ENCODE results near the gene ELN.

The ELN gene

DNA sequence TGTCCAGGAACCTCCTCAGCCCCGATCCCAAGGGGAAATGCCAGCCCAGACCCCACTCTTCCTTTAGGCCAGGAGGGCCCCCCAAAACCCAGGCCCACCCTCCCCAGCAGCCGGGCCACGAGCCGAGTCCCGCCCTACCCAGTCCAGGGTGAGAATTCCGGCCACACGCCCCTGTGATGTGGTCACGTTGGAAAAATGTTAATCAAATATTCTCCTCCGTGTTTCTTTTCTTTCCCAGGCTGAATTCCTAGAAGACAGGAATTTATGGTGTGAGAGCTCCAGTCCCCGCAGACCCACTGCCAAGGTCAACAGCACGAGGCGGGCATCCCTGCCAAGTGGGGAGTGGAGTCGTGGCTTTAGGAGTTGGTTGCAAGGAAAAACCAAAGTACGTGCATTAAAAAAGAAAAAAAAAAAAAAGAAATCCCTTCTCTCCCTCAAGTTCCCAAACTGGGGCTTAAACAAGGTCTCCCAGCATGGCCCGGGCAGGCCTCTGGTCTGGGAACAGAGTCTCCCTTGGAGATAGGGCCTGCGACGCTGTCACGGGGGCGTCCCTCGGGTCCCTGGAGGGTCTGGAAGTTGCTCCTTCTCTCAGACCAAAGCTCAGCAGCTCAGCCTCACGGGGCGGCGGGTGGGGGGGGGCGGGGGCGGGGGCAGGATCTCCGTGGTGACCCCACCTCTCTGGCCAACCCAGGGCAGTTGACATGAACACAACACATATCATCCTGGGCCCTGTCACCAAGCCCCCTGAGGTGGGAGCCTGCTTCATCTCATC, 28.1 kb upstream of the ELN start (continued):
- TF ChIP-seq ZNF565 (CRISPR knock-in tag; conservative IDR thresholded peaks at IDR 0.05; ENCODE audit: low read depth) = no peak
- no peak for TF ChIP-seq PPARA (CRISPR knock-in tag; IDR thresholded peaks at IDR 0.05; ENCODE audit: borderline replicate concordance)
- no peak for TF ChIP-seq OSR1 (CRISPR knock-in tag; IDR thresholded peaks at IDR 0.05)
- no peak for TF ChIP-seq BACH2 (CRISPR knock-in tag; IDR thresholded peaks at IDR 0.05; ENCODE audit: borderline replicate concordance)

DNA sequence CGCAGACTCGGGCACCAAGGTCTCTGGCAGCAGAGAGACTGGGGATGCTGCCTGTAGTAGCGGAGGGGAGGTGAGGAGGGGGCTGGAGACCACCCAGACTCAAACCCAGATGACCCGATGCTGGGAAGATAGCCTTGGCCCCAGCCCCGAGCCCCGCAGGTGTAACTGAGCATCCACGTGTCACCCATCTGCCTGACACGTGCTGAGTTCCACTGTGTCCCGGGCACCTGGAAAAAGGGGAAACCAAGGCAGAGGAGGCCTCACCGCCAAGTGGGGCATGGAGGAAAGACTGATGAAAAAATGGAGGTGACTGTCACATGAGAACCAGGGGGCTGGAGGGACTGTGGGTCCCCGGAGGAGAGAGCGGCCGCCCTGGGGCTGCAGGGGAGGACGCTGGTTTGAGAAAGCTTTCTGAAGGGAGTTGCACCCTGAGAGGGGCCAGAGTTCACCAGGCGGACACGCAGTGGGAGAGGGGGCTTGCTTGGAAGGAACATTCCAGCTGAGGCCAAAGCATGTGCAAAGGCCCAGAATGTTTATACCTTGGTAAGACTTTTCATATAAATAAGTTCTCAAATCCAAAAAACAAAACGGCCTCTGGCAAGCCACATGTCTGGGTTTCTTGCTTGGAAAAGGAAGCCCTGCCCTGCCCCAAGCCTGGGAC, 27.4 kb upstream of the ELN start:
- TF ChIP-seq CSDC2 (CRISPR knock-in tag; IDR thresholded peaks at IDR 0.05) (0 out of 2 replicates have a peak, but pooled peaks have one; percentile 15), ZFP3 (CRISPR knock-in tag; IDR thresholded peaks at IDR 0.05) (0 out of 2 replicates have a peak, but pooled peaks have one; percentile 27), ESRRG (CRISPR knock-in tag; IDR thresholded peaks at IDR 0.05) (no peak), SNAI2 (CRISPR knock-in tag; IDR thresholded peaks at IDR 0.05) (no peak)
- ATAC-seq = no peak

- no peak for ATAC-seq
- TF ChIP-seq ISL1 (CRISPR knock-in tag; IDR thresholded peaks at IDR 0.05) = no peak
- TF ChIP-seq RARB (CRISPR knock-in tag; IDR thresholded peaks at IDR 0.05) = no peak
- TF ChIP-seq TSHZ2 (CRISPR knock-in tag; IDR thresholded peaks at IDR 0.05) = no peak
- TF ChIP-seq GLIS3 (CRISPR knock-in tag; IDR thresholded peaks at IDR 0.05) = no peak
- TF ChIP-seq SNAI2 (CRISPR knock-in tag; IDR thresholded peaks at IDR 0.05) = no peak
- TF ChIP-seq, protein P1, sequence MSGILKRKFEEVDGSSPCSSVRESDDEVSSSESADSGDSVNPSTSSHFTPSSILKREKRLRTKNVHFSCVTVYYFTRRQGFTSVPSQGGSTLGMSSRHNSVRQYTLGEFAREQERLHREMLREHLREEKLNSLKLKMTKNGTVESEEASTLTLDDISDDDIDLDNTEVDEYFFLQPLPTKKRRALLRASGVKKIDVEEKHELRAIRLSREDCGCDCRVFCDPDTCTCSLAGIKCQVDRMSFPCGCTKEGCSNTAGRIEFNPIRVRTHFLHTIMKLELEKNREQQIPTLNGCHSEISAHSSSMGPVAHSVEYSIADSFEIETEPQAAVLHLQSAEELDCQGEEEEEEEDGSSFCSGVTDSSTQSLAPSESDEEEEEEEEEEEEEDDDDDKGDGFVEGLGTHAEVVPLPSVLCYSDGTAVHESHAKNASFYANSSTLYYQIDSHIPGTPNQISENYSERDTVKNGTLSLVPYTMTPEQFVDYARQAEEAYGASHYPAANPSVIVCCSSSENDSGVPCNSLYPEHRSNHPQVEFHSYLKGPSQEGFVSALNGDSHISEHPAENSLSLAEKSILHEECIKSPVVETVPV (CRISPR knock-in tag; IDR thresholded peaks at IDR 0.05) = no peak
- no peak for TF ChIP-seq ZNF8 (CRISPR knock-in tag; IDR thresholded peaks at IDR 0.05)
- TF ChIP-seq ZNF70 (CRISPR knock-in tag; IDR thresholded peaks at IDR 0.05) = no peak
- TF ChIP-seq ZNF565 (CRISPR knock-in tag; conservative IDR thresholded peaks at IDR 0.05; ENCODE audit: low read depth) = no peak
- TF ChIP-seq ZFP3 (CRISPR knock-in tag; IDR thresholded peaks at IDR 0.05) = no peak
- TF ChIP-seq ESRRG (CRISPR knock-in tag; IDR thresholded peaks at IDR 0.05) = no peak
- TF ChIP-seq ZFP30 (CRISPR knock-in tag; IDR thresholded peaks at IDR 0.05) = no peak
- no peak for TF ChIP-seq OSR1 (CRISPR knock-in tag; IDR thresholded peaks at IDR 0.05)
- TF ChIP-seq ARNTL (CRISPR knock-in tag; IDR thresholded peaks at IDR 0.05; ENCODE audit: borderline replicate concordance, low read depth) = no peak
- no peak for TF ChIP-seq CSDC2 (CRISPR knock-in tag; IDR thresholded peaks at IDR 0.05)
- no peak for TF ChIP-seq TOX (CRISPR knock-in tag; IDR thresholded peaks at IDR 0.05; ENCODE audit: borderline replicate concordance)
- TF ChIP-seq POU6F1 (CRISPR knock-in tag; IDR thresholded peaks at IDR 0.05; ENCODE audit: borderline replicate concordance, low read depth) = no peak
- no peak for TF ChIP-seq TCF4 (CRISPR knock-in tag; IDR thresholded peaks at IDR 0.05; ENCODE audit: borderline replicate concordance)
- TF ChIP-seq, protein P2, sequence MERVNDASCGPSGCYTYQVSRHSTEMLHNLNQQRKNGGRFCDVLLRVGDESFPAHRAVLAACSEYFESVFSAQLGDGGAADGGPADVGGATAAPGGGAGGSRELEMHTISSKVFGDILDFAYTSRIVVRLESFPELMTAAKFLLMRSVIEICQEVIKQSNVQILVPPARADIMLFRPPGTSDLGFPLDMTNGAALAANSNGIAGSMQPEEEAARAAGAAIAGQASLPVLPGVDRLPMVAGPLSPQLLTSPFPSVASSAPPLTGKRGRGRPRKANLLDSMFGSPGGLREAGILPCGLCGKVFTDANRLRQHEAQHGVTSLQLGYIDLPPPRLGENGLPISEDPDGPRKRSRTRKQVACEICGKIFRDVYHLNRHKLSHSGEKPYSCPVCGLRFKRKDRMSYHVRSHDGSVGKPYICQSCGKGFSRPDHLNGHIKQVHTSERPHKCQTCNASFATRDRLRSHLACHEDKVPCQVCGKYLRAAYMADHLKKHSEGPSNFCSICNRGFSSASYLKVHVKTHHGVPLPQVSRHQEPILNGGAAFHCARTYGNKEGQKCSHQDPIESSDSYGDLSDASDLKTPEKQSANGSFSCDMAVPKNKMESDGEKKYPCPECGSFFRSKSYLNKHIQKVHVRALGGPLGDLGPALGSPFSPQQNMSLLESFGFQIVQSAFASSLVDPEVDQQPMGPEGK (CRISPR knock-in tag; IDR thresholded peaks at IDR 0.05; ENCODE audit: borderline replicate concordance) = no peak
Observed at GRCh38 chr7:74001150-74001494, 26.9 kb upstream of the ELN start.
